GM18858 (cell line): ENCODE data around the gene ANKRD26.
"Not testable (repeated sequence)": the region's sequence is repeated elsewhere in the genome, so short reads cannot be mapped to it uniquely, and the experiment has no call there.

Experiments used
- ATAC-seq: cut with Tn5 transposase; IDR thresholded peaks from one replicate; pipeline ENCODE4 v1.9.1; 2021; ENCODE audit not compliant: unreplicated experiment

Gene ANKRD26

GRCh38 chr10:27099916-27100812, at the start of gene ANKRD26:
Gene ANKRD26, minus strand, starts transcription at chr10:27100494. Its CDS starts 168 bp downstream, at chr10:27100326.
- peak; percentile 61 for ATAC-seq

GRCh38 chr10:27147701-27148100, 47.4 kb upstream of the ANKRD26 start:
- no peak for ATAC-seq

- no peak for ATAC-seq
Observed at GRCh38 chr10:27145937-27146336, 45.6 kb upstream of the ANKRD26 start.

- no peak for ATAC-seq
Observed at GRCh38 chr10:27143686-27144085, 43.4 kb upstream of the ANKRD26 start.

- no peak for ATAC-seq
Observed at GRCh38 chr10:27138277-27138676, 38.0 kb upstream of the ANKRD26 start.

- no peak for ATAC-seq
Observed at GRCh38 chr10:27134371-27134770, 34.1 kb upstream of the ANKRD26 start.

- ATAC-seq: no peak
Observed at GRCh38 chr10:27108165-27108564, 7.9 kb upstream of the ANKRD26 start.

- ATAC-seq: no peak
Observed at GRCh38 chr10:27104919-27105318, 4.6 kb upstream of the ANKRD26 start.

GRCh38 chr10:27100813-27101347, 586 bp upstream of the ANKRD26 start:
- no peak for ATAC-seq

GRCh38 chr10:27099448-27099847, 846 bp downstream of the ANKRD26 start:
- ATAC-seq: no peak

GRCh38 chr10:27088119-27089044, 11.9 kb downstream of the ANKRD26 start:
- ATAC-seq: no peak

GRCh38 chr10:27072436-27073114, 27.7 kb downstream of the ANKRD26 start:
- no peak for ATAC-seq

- no peak for ATAC-seq
Observed at GRCh38 chr10:27068217-27068891, 31.9 kb downstream of the ANKRD26 start.

GRCh38 chr10:27065084-27065483, 35.2 kb downstream of the ANKRD26 start:
- no peak for ATAC-seq

- no peak for ATAC-seq
Observed at GRCh38 chr10:27052656-27053055, 47.6 kb downstream of the ANKRD26 start.

- ATAC-seq: not testable (repeated sequence)
Observed at GRCh38 chr10:27045247-27045646, 55.0 kb downstream of the ANKRD26 start.

- no peak for ATAC-seq
Observed at GRCh38 chr10:27041196-27041595, 59.1 kb downstream of the ANKRD26 start.

GRCh38 chr10:27038168-27038567, 62.1 kb downstream of the ANKRD26 start:
- ATAC-seq: no peak

GRCh38 chr10:27035163-27035562, 65.1 kb downstream of the ANKRD26 start:
- no peak for ATAC-seq

- no peak for ATAC-seq
Observed at GRCh38 chr10:27030060-27030459, 70.2 kb downstream of the ANKRD26 start.
